Heart left ventricle (tissue), 13 donors: Measurements from ENCODE around the gene MTURN.

Experiments used
- POLR2A ChIP-seq, 2 donors: fragments of 450-650 bp; IDR thresholded peaks; one replicate each; pipeline ENCODE4 v1.6.1; 2017; ENCODE audit warnings: antibody characterized with exemption in 2 of 2, mild to moderate bottlenecking in 2 of 2, moderate library complexity in 2 of 2
- TF ChIP-seq, protein P1 (sequence below), 12 donors: fragments of 200-600 bp; sonication (generic) in 4 of 12; IDR thresholded peaks; one replicate each; pipeline versions ENCODE4 v1.5.0 to v1.8.0; 2018 to 2022; ENCODE audit warnings: antibody characterized with exemption in 12 of 12, mild to moderate bottlenecking in 5 of 12
- donor health status: ischemic (EF 13 %, LVEDD 7.1; RV severe dilation, severe dysfunction).
- donor health status: DM: no; HTN: yes; CAD: no.
- donor health status: DM: no; HTN: no; CAD: no.
- donor health status: ischemic (EF 25% LVEDD 6.9; RV normal size, moderate dysfunction).
- donor health status: ischemic (EF 25% LVEDD 5.7; RV mildly dilated, moderate dysfunction).
- donor health status: ischemic (EF 35%, LVEDD 5.7; RV mildly dilated, moderate dysfunction).
- donor health status: nonischemic (EF 11% LVEDD 7.7; RV severe dilation, severe dysfunction).
- donor health status: DM: yes; HTN: yes; CAD: no.
- donor health status: PGD.
- donor health status: ischemic (EF 29% LVEDD 5.4; RV normal size, mild dysfunction).
- donor health status: nonischemic (EF 23%, LVEDD 6.1; RV moderate dilation, normal function).

DNA sequence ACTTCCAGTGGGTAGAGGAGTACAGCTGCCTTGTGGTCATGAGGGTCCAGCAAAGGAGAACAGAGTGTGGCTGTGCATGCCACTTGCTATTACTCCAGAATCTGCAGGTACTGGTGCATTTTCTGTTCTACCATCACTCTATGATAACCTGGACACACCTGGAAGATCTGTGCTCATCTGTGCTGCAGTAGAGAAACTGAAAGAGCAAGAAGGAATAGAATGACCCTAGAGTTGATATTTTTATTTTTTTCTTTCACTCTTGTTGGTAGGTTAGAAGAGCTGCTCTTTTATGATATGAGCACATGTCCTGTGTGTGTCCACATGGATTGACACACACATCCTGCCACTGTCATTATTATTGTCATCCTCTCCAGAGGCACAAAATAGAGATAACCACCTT is 48.3 kb upstream of the MTURN start:
- TF ChIP-seq POLR2A (IDR thresholded peaks at IDR 0.05), result no peak
- TF ChIP-seq, protein P1, sequence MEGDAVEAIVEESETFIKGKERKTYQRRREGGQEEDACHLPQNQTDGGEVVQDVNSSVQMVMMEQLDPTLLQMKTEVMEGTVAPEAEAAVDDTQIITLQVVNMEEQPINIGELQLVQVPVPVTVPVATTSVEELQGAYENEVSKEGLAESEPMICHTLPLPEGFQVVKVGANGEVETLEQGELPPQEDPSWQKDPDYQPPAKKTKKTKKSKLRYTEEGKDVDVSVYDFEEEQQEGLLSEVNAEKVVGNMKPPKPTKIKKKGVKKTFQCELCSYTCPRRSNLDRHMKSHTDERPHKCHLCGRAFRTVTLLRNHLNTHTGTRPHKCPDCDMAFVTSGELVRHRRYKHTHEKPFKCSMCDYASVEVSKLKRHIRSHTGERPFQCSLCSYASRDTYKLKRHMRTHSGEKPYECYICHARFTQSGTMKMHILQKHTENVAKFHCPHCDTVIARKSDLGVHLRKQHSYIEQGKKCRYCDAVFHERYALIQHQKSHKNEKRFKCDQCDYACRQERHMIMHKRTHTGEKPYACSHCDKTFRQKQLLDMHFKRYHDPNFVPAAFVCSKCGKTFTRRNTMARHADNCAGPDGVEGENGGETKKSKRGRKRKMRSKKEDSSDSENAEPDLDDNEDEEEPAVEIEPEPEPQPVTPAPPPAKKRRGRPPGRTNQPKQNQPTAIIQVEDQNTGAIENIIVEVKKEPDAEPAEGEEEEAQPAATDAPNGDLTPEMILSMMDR (IDR thresholded peaks at IDR 0.05), result no peak
